Kidney (tissue), 14 donors: ENCODE measurements around the gene COL11A2. TPM values are rescaled to one million over a fixed set of nuclear protein-coding genes. Genes with fewer than 3 reads are reported as not detected.

Source experiments
- DNase-seq, 5 donors: peaks; one replicate each; pipeline ENCODE4 v3.0.0-alpha.2; 2013 to 2020
- FAIRE-seq: peaks from 2 replicates; lab custom pipeline; 2012; peaks lifted over from hg19 to GRCh38; lab: Jason Lieb, UNC
- H3K27ac ChIP-seq, 2 donors: one replicate each; pipeline ENCODE4 v1.7.0; 2013; ENCODE audit warnings: low read depth in 2 of 2, low read length in 2 of 2, inconsistent platforms in 1 of 2
- H3K27me3 ChIP-seq: one replicate; pipeline ENCODE4 v1.7.1; 2013; ENCODE audit warnings: low read length, inconsistent platforms; ENCODE audit not compliant: control insufficient read depth, insufficient read depth
- H3K36me3 ChIP-seq, 3 donors: one replicate each; pipeline versions ENCODE4 v1.7.0 to v1.7.1; 2013; ENCODE audit warnings: low read length in 3 of 3, control low read depth in 1 of 3, inconsistent platforms in 1 of 3; ENCODE audit not compliant: insufficient read depth in 3 of 3, control insufficient read depth in 2 of 3
- H3K4me1 ChIP-seq, 3 donors: one replicate each; pipeline versions ENCODE4 v1.7.0 to v1.7.1; 2013; ENCODE audit warnings: low read length in 3 of 3, inconsistent platforms in 1 of 3, low read depth in 1 of 3; ENCODE audit not compliant: control insufficient read depth in 2 of 3, insufficient read depth in 2 of 3
- H3K4me3 ChIP-seq, 3 donors: one replicate each; pipeline versions ENCODE4 v1.7.0 to v1.8.1; 2013; ENCODE audit warnings: low read length in 3 of 3, control low read depth in 1 of 3, inconsistent platforms in 1 of 3
- H3K9ac ChIP-seq, 3 donors: one replicate each; pipeline versions ENCODE4 v1.7.0 to v1.7.1; 2013; ENCODE audit warnings: low read length in 3 of 3, control low read depth in 1 of 3, inconsistent platforms in 1 of 3
- H3K9me3 ChIP-seq, 3 donors: one replicate each; pipeline versions ENCODE4 v1.7.0 to v1.7.1; 2013; ENCODE audit warnings: low read length in 3 of 3, control low read depth in 1 of 3, inconsistent platforms in 1 of 3; ENCODE audit not compliant: control insufficient read depth in 2 of 3, insufficient read depth in 1 of 3
- intact Hi-C: fragments of 100-400 bp; cut with DNase I; formaldehyde crosslinking; loops from one replicate; pipeline ENCODE4 v1.11.1; 2022
- polyA plus RNA-seq: library from polyadenylated mRNA; stranded (reverse); fragments of 350-450 nt; fragmentation: Illumina TruSeq; extraction: RNeasy Lipid Tissue Mini Kit (QIAGEN cat#74804); gene quantifications from one replicate; pipeline ENCODE4 v1.2.3, GENCODE V29; 2014; ENCODE audit warnings: low read depth, low replicate concordance; ENCODE audit not compliant: insufficient read depth
- total RNA-seq: library from RNA; stranded (reverse); fragmentation: NEBNext Ultra II Directional; extraction: Animal tissue kit (Norgen Biotek cat#: 25700); gene quantifications from one replicate; pipeline ENCODE4 v1.2.1, GENCODE V29; 2021
- TF ChIP-seq, protein P1 (sequence below): IDR thresholded peaks from 3 replicates; pipeline ENCODE4 v1.5.1; 2012; ENCODE audit warnings: mild to moderate bottlenecking, moderate library complexity, borderline replicate concordance; ENCODE audit not compliant: insufficient read depth; ENCODE audit errors: extremely low read depth
- donor health status: control.
- donor health status: control.
- donor health status: control.
- donor health status: control.
- donor health status: control.
- donor health status: DM: yes; HTN: yes; CAD: no.
- donor health status: Normal renal cell carcinoma (clear cell type).

COL11A2 gene
- total and polyA plus RNA-seq, 2 donors from 2014 or later: 0.85 to 2.3 TPM

DNA sequence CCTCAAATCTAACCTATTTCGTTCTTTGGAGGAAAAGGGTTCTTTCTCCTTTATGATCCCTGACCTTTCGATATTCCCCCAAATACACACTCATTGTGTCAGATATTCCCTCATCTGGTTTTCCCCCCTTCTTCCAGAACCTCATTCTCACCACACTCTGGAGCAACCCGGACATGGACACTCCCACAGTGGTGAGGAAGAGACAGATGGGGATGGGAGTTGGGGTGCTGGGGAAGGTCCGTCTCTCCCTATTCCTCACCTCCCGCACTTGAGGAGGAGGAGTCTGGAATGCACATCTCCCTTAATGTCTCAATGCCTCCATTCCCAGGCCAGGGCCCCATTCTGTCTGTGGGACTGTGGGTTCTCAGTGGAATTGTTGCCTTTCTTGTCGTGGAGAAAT is 9.7 kb upstream of the COL11A2 start:
- no peaks in the 10 kb centered on the region for H3K27me3 ChIP-seq
- no peak overlapping the region for H3K27ac ChIP-seq
- H3K9me3 ChIP-seq: no peaks in the 10 kb centered on the region
- peak overlapping the region; percentile 97 to 99 (median 98) for H3K4me3 ChIP-seq
- H3K4me1 ChIP-seq: peaks cover 5 to 43% (median 17%) of the 10 kb centered on the region in 3 donors
- no peak for DNase-seq
- FAIRE-seq: no peak
- TF ChIP-seq, protein P1, sequence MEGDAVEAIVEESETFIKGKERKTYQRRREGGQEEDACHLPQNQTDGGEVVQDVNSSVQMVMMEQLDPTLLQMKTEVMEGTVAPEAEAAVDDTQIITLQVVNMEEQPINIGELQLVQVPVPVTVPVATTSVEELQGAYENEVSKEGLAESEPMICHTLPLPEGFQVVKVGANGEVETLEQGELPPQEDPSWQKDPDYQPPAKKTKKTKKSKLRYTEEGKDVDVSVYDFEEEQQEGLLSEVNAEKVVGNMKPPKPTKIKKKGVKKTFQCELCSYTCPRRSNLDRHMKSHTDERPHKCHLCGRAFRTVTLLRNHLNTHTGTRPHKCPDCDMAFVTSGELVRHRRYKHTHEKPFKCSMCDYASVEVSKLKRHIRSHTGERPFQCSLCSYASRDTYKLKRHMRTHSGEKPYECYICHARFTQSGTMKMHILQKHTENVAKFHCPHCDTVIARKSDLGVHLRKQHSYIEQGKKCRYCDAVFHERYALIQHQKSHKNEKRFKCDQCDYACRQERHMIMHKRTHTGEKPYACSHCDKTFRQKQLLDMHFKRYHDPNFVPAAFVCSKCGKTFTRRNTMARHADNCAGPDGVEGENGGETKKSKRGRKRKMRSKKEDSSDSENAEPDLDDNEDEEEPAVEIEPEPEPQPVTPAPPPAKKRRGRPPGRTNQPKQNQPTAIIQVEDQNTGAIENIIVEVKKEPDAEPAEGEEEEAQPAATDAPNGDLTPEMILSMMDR: no peak
- H3K9ac ChIP-seq: no peak overlapping the region
- H3K36me3 ChIP-seq: peaks cover 13 to 23% (median 17%) of the 10 kb centered on the region in 3 donors
- intact Hi-C loops: no loop called here

DNA sequence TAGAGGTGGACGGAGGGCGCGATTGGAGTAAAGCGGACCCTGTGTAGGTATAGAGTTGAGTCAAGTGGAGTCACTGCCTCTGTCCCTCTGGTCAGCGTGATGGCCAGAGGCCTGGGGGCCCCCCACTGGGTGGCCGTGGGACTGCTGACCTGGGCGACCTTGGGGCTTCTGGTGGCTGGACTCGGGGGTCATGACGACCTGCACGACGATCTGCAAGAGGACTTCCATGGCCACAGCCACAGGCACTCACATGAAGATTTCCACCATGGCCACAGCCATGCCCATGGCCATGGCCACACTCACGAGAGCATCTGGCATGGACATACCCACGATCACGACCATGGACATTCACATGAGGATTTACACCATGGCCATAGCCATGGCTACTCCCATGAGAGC is 8.9 kb upstream of the COL11A2 start:
- peak overlapping the region; percentile 99 for H3K27ac ChIP-seq
- peak overlapping the region; percentile 80 to 100 (median 98) for H3K9ac ChIP-seq
- no peak for FAIRE-seq
- no peaks in the 10 kb centered on the region for H3K27me3 ChIP-seq
- H3K4me1 ChIP-seq: peaks cover 5 to 40% (median 17%) of the 10 kb centered on the region in 3 donors
- intact Hi-C loops: no loop called here
- peak overlapping the region; percentile 97 to 99 (median 98) for H3K4me3 ChIP-seq
- no peaks in the 10 kb centered on the region for H3K9me3 ChIP-seq
- H3K36me3 ChIP-seq: peaks cover 14 to 28% (median 19%) of the 10 kb centered on the region in 3 donors
- DNase-seq: peak in 1 of 5 donors; percentile 83
- TF ChIP-seq, protein P1: no peak

DNA sequence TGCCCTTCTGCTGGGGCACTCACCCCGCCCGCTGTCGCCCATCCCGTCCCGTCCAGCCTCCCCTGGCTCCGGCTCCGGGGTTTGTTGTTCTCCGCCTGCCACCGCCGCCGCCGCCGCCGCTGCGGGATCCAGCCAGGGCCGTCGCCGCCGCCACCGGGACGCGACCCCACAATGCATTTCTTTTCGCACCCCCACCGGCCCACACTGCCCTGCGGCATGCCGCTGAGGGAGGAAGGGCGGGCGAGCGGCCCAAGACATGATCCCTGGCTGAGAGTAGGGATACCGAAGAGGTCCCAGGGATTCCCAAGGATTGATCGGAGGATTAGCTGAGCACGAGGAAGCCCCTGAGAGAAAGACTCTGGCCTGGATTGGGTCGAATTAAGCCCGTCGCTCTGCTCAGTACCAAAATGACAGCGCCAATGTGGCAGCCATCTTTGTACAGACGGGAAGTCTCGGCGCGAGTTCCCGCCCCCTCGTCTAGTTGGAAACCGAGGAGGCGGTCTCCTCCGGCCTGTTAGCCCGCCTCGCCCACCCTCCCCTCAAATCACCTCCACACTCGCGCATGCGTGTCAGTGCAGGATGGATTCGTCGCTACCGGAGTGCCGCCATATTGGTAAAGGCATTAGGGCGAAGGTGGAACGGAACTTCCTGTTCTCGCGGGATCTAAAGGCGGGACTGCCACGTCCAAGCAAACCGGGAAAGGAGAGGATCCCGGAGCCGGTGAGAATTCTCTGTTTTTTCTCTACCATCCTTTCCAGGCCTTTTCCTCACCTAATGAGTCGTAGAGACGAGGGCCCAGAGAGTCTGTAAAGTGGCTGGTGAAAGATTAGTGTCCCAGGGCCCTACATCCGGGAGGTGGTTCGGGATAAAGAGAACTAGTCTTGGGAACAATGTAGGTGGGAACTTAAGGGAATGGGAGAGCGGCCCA is 8.2 kb upstream of the COL11A2 start, which contains the start of the genes RXRB and SLC39A7:
TSS of gene RXRB (minus strand) at position 447 of the 928 bp plus-strand sequence. CDS start at position 258, 189 bp downstream.
TSS of gene SLC39A7 (plus strand) at position 649 of the 928 bp plus-strand sequence. CDS start 379 bp downstream, outside the sequence.
- no peaks in the 10 kb centered on the region for H3K9me3 ChIP-seq
- H3K4me3 ChIP-seq: peak within 1 kb of the TSS; percentile 97 to 99 (median 98)
- H3K27ac ChIP-seq: peak within 1 kb of the TSS; percentile 99
- H3K9ac ChIP-seq: peak within 1 kb of the TSS; percentile 81 to 100 (median 98)
- peaks cover 5 to 40% (median 17%) of the 10 kb centered on the region in 3 donors for H3K4me1 ChIP-seq
- FAIRE-seq (no peak), DNase-seq (peak; percentile 100)
- peaks cover 18 to 34% (median 26%) of the 10 kb centered on the region in 3 donors for H3K36me3 ChIP-seq
- TF ChIP-seq, protein P1: no peak
- no peaks in the 10 kb centered on the region for H3K27me3 ChIP-seq
- intact Hi-C loops: no loop called here
